Bronchial epithelial cell (primary cell): ENCODE results near the gene P2RY4. TPM values are rescaled to one million over a fixed set of nuclear protein-coding genes. Genes with fewer than 3 reads are reported as not detected.
A peak's percentile ranks its signal among the peaks of the same experiment; 100 is the strongest.

Experiments
- DNase-seq: peaks from one replicate; pipeline ENCODE4 v3.0.0-alpha.2; 2010; ENCODE audit warnings: low read depth
- FAIRE-seq: peaks from 2 replicates; lab custom pipeline; 2011; peaks lifted over from hg19 to GRCh38; lab: Jason Lieb, UNC
- H3K27me3 ChIP-seq: 2 replicates; pipeline ENCODE4 v1.5.1; 2011; ENCODE audit warnings: low read length; ENCODE audit not compliant: control insufficient read depth, insufficient read depth
- H3K36me3 ChIP-seq: 2 replicates; pipeline ENCODE4 v1.5.1; 2011; ENCODE audit warnings: low read length; ENCODE audit not compliant: control insufficient read depth, insufficient read depth
- H3K4me3 ChIP-seq: 2 replicates; pipeline ENCODE4 v1.5.1; 2011; ENCODE audit warnings: mild to moderate bottlenecking, low read depth, low read length, control low read depth
- total RNA-seq: library from RNA; depleted of rRNA; stranded (reverse); fragments of >200 nt; gene quantifications from 2 replicates; pipeline ENCODE4 v1.2.1, GENCODE V29; 2014
- TF ChIP-seq, protein P1 (sequence below): IDR thresholded peaks from 2 replicates; pipeline ENCODE4 v1.5.1; 2011; ENCODE audit warnings: mild to moderate bottlenecking, moderate library complexity, low read length, control low read depth, inconsistent platforms; ENCODE audit not compliant: insufficient read depth, severe bottlenecking

P2RY4 gene
- total RNA-seq = 0.13 TPM in 1 of 2 replicates, not detected in the other

DNA sequence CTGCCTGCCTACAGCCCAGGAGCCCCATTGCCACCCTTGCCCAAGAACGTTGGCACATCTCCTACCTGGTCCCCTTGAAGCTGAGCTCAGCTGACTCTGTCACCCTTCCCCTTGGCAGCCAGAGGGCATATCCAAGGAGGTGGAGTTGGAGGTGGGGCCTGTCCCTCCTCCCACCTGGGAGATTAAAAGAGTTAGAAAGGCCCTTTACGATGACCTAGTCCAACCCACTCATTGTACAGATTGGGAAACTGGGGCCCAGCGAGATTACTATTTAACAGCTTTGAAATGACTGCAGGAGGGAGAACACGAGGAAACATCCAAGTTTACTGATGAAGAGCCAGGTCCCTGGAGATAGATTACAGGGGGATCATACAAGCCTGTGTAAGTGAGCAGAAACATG lies at the start of gene P2RY4:
Gene P2RY4 (minus strand): TSS at position 101 of the 400 bp plus-strand sequence. CDS start 580 bp downstream, outside the sequence.
- DNase-seq (no peak), FAIRE-seq (no peak)
- H3K4me3 ChIP-seq = no peak within 1 kb of the TSS
- no peaks in the 10 kb centered on the region for H3K36me3 ChIP-seq
- TF ChIP-seq, protein P1, sequence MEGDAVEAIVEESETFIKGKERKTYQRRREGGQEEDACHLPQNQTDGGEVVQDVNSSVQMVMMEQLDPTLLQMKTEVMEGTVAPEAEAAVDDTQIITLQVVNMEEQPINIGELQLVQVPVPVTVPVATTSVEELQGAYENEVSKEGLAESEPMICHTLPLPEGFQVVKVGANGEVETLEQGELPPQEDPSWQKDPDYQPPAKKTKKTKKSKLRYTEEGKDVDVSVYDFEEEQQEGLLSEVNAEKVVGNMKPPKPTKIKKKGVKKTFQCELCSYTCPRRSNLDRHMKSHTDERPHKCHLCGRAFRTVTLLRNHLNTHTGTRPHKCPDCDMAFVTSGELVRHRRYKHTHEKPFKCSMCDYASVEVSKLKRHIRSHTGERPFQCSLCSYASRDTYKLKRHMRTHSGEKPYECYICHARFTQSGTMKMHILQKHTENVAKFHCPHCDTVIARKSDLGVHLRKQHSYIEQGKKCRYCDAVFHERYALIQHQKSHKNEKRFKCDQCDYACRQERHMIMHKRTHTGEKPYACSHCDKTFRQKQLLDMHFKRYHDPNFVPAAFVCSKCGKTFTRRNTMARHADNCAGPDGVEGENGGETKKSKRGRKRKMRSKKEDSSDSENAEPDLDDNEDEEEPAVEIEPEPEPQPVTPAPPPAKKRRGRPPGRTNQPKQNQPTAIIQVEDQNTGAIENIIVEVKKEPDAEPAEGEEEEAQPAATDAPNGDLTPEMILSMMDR = no peak
- no peaks in the 10 kb centered on the region for H3K27me3 ChIP-seq

DNA sequence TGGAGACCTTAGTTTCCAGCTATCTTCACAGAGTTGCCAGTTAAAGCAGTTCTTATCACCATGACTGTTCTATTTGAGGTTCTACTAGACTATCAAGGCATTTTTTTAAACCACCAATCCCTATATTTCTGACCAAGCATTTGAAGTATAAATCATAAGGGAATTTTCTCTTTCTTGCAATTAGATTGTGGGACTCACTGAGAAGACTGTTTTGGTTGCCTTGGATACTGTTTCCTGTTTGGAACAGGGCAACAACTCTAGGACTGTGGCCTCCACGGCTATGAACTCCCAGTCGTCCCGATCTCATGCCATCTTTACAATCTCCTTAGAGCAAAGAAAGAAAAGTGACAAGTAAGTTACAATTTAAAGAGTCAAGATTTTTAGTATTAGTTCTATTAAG lies 41.7 kb upstream of the P2RY4 start:
- no peaks in the 10 kb centered on the region for H3K27me3 ChIP-seq
- no peak for FAIRE-seq
- no peaks in the 10 kb centered on the region for H3K36me3 ChIP-seq
- no peak for DNase-seq
- TF ChIP-seq, protein P1 = no peak
- H3K4me3 ChIP-seq = no peak overlapping the region

DNA sequence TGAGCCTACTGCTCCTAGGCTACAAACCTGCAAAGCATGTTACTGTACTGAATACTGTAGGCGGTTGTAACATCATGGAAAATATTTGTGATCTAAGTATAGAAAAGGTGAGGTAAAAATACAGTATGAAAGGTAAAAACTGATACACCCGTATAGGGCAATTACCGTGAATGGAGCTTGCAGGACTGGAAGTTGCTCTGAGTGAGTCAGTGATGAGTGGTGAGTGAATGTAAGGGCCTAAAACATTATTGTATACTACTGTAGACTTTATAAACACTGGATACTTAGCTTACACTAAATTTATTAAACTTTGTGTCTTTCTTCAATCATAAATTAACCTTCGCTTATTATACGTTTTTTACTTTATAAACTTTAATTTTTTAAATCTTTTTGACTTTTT lies 33.6 kb upstream of the P2RY4 start:
- TF ChIP-seq, protein P1 = no peak
- Histone ChIP-seq H3K36me3 (no peaks in the 10 kb centered on the region), H3K4me3 (no peak overlapping the region), H3K27me3 (no peaks in the 10 kb centered on the region)
- peak; percentile 53 for DNase-seq
- FAIRE-seq = no peak

DNA sequence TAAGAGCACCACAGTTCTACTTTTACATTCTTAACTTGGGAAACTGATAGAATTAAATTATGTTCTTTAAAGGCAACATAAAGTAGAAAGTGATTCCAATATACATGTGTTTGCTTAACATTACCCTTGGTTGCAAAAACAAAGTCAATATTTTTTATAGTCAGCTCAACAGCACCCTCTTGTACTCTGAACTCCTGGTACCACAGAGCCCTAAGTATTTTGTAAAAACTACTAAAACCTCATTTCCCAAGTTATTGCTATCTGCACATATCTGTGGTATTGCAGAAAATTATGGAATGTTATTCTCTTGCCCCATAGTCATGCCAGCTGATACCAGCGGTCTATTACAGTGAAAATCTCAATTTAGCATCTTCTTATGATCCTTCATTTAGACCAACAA lies 32.8 kb upstream of the P2RY4 start:
- no peak overlapping the region for H3K4me3 ChIP-seq
- TF ChIP-seq, protein P1 = no peak
- no peaks in the 10 kb centered on the region for H3K27me3 ChIP-seq
- FAIRE-seq = no peak
- no peaks in the 10 kb centered on the region for H3K36me3 ChIP-seq
- DNase-seq = no peak

DNA sequence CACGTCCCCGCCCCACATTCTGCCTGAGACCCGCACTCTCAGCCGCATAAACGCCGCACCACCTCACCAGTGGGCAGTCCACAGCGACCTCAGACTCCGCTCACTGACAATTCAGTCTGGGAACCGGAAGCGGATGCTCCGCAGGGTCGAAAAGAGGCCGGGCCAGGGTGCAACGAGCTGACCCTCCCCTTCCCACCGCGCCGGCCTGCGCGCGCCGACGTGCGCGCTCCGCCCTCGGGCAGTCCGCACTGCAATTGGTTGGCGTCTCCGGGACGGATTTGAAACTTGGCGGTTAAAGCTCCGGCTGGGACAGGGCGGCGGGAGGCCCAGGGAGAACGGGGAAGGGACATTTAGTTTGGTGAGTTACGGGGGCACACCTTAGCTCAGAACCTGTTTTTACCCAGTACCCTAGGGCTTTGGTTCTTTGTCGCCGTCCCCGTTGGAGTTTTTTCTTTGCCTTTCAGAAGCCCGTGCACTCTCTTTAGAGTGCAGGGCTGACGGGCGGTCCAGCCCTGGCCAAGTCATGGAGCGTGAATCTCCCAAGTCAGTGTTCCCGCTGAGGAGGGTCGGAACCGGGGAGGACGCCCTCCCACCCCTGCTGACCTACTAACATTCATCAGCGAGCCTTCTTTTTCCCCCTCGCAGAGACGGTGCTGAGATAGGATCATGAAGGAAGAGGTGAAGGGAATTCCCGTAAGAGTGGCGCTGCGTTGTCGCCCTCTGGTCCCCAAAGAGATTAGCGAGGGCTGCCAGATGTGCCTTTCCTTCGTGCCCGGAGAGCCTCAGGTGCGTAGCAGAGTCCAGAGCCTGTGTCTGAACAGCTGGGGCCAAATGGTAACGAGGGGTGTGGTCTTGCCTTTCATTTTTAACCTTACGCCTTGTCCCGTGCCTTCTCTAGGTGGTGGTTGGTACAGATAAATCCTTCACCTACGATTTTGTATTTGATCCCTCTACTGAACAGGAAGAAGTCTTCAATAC lies 30.1 kb upstream of the P2RY4 start, which contains the start of the genes KIF4A and PDZD11:
Gene KIF4A (plus strand): TSS at position 312 of the 978 bp plus-strand sequence. CDS start 355 bp downstream, at position 667.
Gene PDZD11 (minus strand): TSS at position 135 of the 978 bp plus-strand sequence. CDS start 586 bp downstream, outside the sequence.
- no peak for FAIRE-seq
- Histone ChIP-seq H3K4me3 (peak within 1 kb of the TSS; percentile 74), H3K36me3 (peaks cover 2% of the 10 kb centered on the region), H3K27me3 (no peaks in the 10 kb centered on the region)
- peak; percentile 72 for DNase-seq
- TF ChIP-seq, protein P1 = no peak
